H1 (cell line): ENCODE results near the gene SLC15A2. TPM values are rescaled to one million over a fixed set of nuclear protein-coding genes. Genes with fewer than 3 reads are reported as not detected.
"Not testable (repeated sequence)": the region's sequence is repeated elsewhere in the genome, so short reads cannot be mapped to it uniquely, and the experiment has no call there.

Source experiments
- CTCF ChIA-PET: fragments of 300-600 bp; sonication (Branson Sonifier 250); formaldehyde crosslinking; loops from one replicate; lab custom pipeline; 2021; ENCODE audit not compliant: partially characterized antibody; lab: Charles Lee
- POLR2A ChIA-PET: fragments of 300-600 bp; sonication (Branson Sonifier 250); formaldehyde crosslinking; loops from one replicate; lab custom pipeline; 2021; ENCODE audit warnings: inconsistent platforms; ENCODE audit not compliant: partially characterized antibody; lab: Charles Lee
- DNase-seq, 2 experiments: peaks; one replicate each; pipeline versions ENCODE4 v3.0.0 to v3.0.0-alpha.2; 2010 to 2022; ENCODE audit warnings: low spot score in 2 of 2, low read depth in 1 of 2, mixed read lengths in 1 of 2
- FAIRE-seq: peaks from 2 replicates; lab custom pipeline; 2011; peaks lifted over from hg19 to GRCh38; lab: Jason Lieb, UNC
- H2AFZ ChIP-seq: 2 replicates; pipeline ENCODE4 v1.8.1; 2012; ENCODE audit warnings: low read length, inconsistent platforms
- H2AK5ac ChIP-seq: 2 replicates; pipeline ENCODE4 v1.6.1; 2013; ENCODE audit warnings: low read depth, low read length
- H2BK120ac ChIP-seq: replicated peaks from 2 replicates; pipeline ENCODE3; 2013; ENCODE audit warnings: low read depth, low read length, inconsistent platforms
- H2BK12ac ChIP-seq: 2 replicates; pipeline ENCODE4 v1.6.1; 2013; ENCODE audit warnings: low read depth, low read length
- H2BK15ac ChIP-seq: 2 replicates; pipeline ENCODE4 v1.6.1; 2013; ENCODE audit warnings: low read length
- H2BK20ac ChIP-seq: 2 replicates; pipeline ENCODE4 v1.6.1; 2013; ENCODE audit warnings: low read length
- H2BK5ac ChIP-seq: 2 replicates; pipeline ENCODE4 v1.6.1; 2013; ENCODE audit warnings: low read depth, low read length
- H3K14ac ChIP-seq: 2 replicates; pipeline ENCODE4 v1.6.1; 2013; ENCODE audit warnings: inconsistent platforms; ENCODE audit not compliant: insufficient read length
- H3K18ac ChIP-seq: 2 replicates; pipeline ENCODE4 v1.6.1; 2013; ENCODE audit warnings: low read length; ENCODE audit errors: extremely low read depth
- H3K23ac ChIP-seq: 2 replicates; pipeline ENCODE4 v1.6.1; 2013; ENCODE audit warnings: inconsistent platforms; ENCODE audit not compliant: insufficient read length
- H3K23me2 ChIP-seq: 2 replicates; pipeline ENCODE4 v1.6.1; 2013; ENCODE audit warnings: low read depth, low read length
- H3K27ac ChIP-seq: 2 replicates; pipeline ENCODE4 v1.6.1; 2011; ENCODE audit warnings: low read depth, low read length, inconsistent platforms
- H3K27me3 ChIP-seq, 4 experiments: replicated peaks in 1 of 4; 1 replicate in 1 of 4; 2 replicates in 3 of 4; pipeline versions ENCODE4 v1.6.1 to v1.8.1; 2011 to 2013; ENCODE audit warnings: low read length in 3 of 4, mild to moderate bottlenecking in 3 of 4, inconsistent platforms in 2 of 4, mixed read lengths in 2 of 4, moderate library complexity in 1 of 4; ENCODE audit not compliant: control insufficient read depth in 3 of 4, insufficient read depth in 3 of 4; ENCODE audit errors: extremely low read depth in 1 of 4
- H3K36me3 ChIP-seq, 4 experiments: 2 replicates each; pipeline versions ENCODE4 v1.6.1 to v1.8.1; 2011 to 2013; ENCODE audit warnings: mild to moderate bottlenecking in 4 of 4, low read length in 3 of 4, moderate library complexity in 2 of 4, control low read depth in 1 of 4, inconsistent platforms in 1 of 4; ENCODE audit not compliant: insufficient read depth in 4 of 4, control insufficient read depth in 2 of 4
- H3K4ac ChIP-seq: replicated peaks from 2 replicates; pipeline ENCODE3; 2013; ENCODE audit warnings: low read length, low read depth, mixed read lengths, inconsistent platforms; ENCODE audit not compliant: insufficient read length
- H3K4me1 ChIP-seq, 4 experiments: replicated peaks in 1 of 4; 1 replicate in 1 of 4; 2 replicates in 3 of 4; pipeline versions ENCODE4 v1.6.1 to v1.8.1; 2011 to 2013; ENCODE audit warnings: low read length in 3 of 4, inconsistent platforms in 2 of 4, mixed read lengths in 1 of 4; ENCODE audit not compliant: insufficient read depth in 4 of 4, control insufficient read depth in 3 of 4
- H3K4me2 ChIP-seq, 2 experiments: 2 replicates each; pipeline versions ENCODE4 v1.6.1 to v1.8.1; 2011 to 2013; ENCODE audit warnings: low read depth in 2 of 2, low read length in 2 of 2, control low read depth in 1 of 2, inconsistent platforms in 1 of 2, mild to moderate bottlenecking in 1 of 2; ENCODE audit not compliant: insufficient read depth in 1 of 2
- H3K4me3 ChIP-seq, 4 experiments: fragments of 200-600, 300-600 bp in 1 of 4; sonication (generic), shearing (Covaris generic), sonication (Bioruptor Twin) in 1 of 4; 2 replicates each; pipeline versions ENCODE4 v1.5.1 to v1.8.1; 2011 to 2016; ENCODE audit warnings: low read length in 4 of 4, low read depth in 3 of 4, control low read depth in 2 of 4, inconsistent platforms in 2 of 4, mild to moderate bottlenecking in 2 of 4, mixed read lengths in 1 of 4, moderate library complexity in 1 of 4; ENCODE audit not compliant: insufficient read depth in 2 of 4; ENCODE audit errors: extremely low read depth in 1 of 4
- H3K56ac ChIP-seq: replicated peaks from 2 replicates; pipeline ENCODE3; 2013; ENCODE audit warnings: low read depth, mild to moderate bottlenecking, mixed read lengths, low read length, inconsistent platforms; ENCODE audit not compliant: insufficient read length
- H3K79me1 ChIP-seq: 2 replicates; pipeline ENCODE4 v1.6.1; 2013; ENCODE audit warnings: low read depth, low read length, control low read depth
- H3K79me2 ChIP-seq, 2 experiments: 2 replicates each; pipeline versions ENCODE4 v1.6.1 to v1.8.1; 2012 to 2013; ENCODE audit warnings: low read length in 2 of 2, mild to moderate bottlenecking in 2 of 2, inconsistent platforms in 1 of 2; ENCODE audit not compliant: insufficient read depth in 2 of 2, control insufficient read depth in 1 of 2
- H3K9ac ChIP-seq, 4 experiments: replicated peaks in 1 of 4; 1 replicate in 1 of 4; 2 replicates in 3 of 4; pipeline versions ENCODE4 v1.6.1 to v1.8.1; 2011 to 2013; ENCODE audit warnings: low read depth in 3 of 4, low read length in 3 of 4, control low read depth in 2 of 4, mild to moderate bottlenecking in 2 of 4, moderate library complexity in 2 of 4, inconsistent platforms in 1 of 4; ENCODE audit errors: extremely low read depth in 1 of 4
- H3K9me3 ChIP-seq, 2 experiments: 2 replicates each; pipeline versions ENCODE4 v1.6.1 to v1.8.1; 2012 to 2013; ENCODE audit warnings: mild to moderate bottlenecking in 2 of 2, moderate library complexity in 2 of 2, control low read depth in 1 of 2, inconsistent platforms in 1 of 2, low read depth in 1 of 2, low read length in 1 of 2, mixed read lengths in 1 of 2; ENCODE audit not compliant: insufficient read depth in 2 of 2
- H4K20me1 ChIP-seq, 2 experiments: replicated peaks in 1 of 2; 2 replicates each; pipeline versions ENCODE3 to v1.8.1; 2011 to 2013; ENCODE audit warnings: inconsistent platforms in 2 of 2, low read length in 2 of 2, mild to moderate bottlenecking in 1 of 2; ENCODE audit not compliant: insufficient read depth in 2 of 2, control insufficient read depth in 1 of 2
- H4K5ac ChIP-seq: 2 replicates; pipeline ENCODE4 v1.6.1; 2013; ENCODE audit warnings: low read length, low read depth, mixed read lengths, inconsistent platforms; ENCODE audit not compliant: insufficient read length
- H4K8ac ChIP-seq: 2 replicates; pipeline ENCODE4 v1.8.0; 2013; ENCODE audit warnings: mild to moderate bottlenecking, moderate library complexity, low read length, inconsistent platforms; ENCODE audit not compliant: insufficient read depth; ENCODE audit errors: extremely low read depth
- H4K91ac ChIP-seq: replicated peaks from 2 replicates; pipeline ENCODE3; 2013; ENCODE audit warnings: low read length, mixed read lengths, inconsistent platforms; ENCODE audit not compliant: insufficient read length
- WGBS, 2 experiments: shearing (Covaris generic) in 1 of 2; methylation state at CpG; one replicate each; pipeline versions ENCODE4 v1.1.6 to v1.1.7; 2013 to 2015; ENCODE audit warnings: low lambda C conversion rate in 2 of 2, mixed read lengths in 2 of 2, inconsistent platforms in 1 of 2, low coverage in 1 of 2, missing lambda C conversion rate in 1 of 2; ENCODE audit not compliant: insufficient replicate concordance in 2 of 2, insufficient coverage in 1 of 2, insufficient read length in 1 of 2; ENCODE audit errors: extremely low coverage in 1 of 2, missing lambda C conversion rate in 1 of 2; 5-methylcytosine and 5-hydroxymethylcytosine counted together
- polyA plus RNA-seq, 7 experiments: library from polyadenylated mRNA; depleted of rRNA in 3 of 7; stranded (reverse) in 5 of 7; unstranded in 2 of 7; fragments of >200 nt in 5 of 7; fragments of 200-250 nt in 2 of 7; gene quantifications; 1 replicate in 5 of 7; 2 replicates in 1 of 7; 4 replicates in 1 of 7; pipeline versions ENCODE4 v1.2.1 to v1.2.3, GENCODE V29; 2011 to 2013; ENCODE audit warnings: missing spikeins in 2 of 7, mixed read lengths in 2 of 7
- total RNA-seq: library from RNA; stranded (reverse); fragmentation: NEBNext Ultra II Directional; extraction: Animal tissue kit (Norgen Biotek cat#: 25700); gene quantifications from 2 replicates; pipeline ENCODE4 v1.2.1, GENCODE V29; 2021

SLC15A2 gene
- total and polyA plus RNA-seq, 2 of the 8 experiments (the other 6 are each of a cell fraction or from before 2014, with no cell fraction given), result 2.0 to 3.6 TPM

GRCh38 chr3:121857778-121858177 is 36.4 kb upstream of the SLC15A2 start:
- H3K9ac ChIP-seq, H2BK120ac ChIP-seq, H4K20me1 ChIP-seq, H3K4me1 ChIP-seq, H2BK20ac ChIP-seq, H2AFZ ChIP-seq, H4K8ac ChIP-seq, H3K79me2 ChIP-seq, H3K79me1 ChIP-seq, H2BK15ac ChIP-seq, H3K27ac ChIP-seq, H2AK5ac ChIP-seq, H3K4me3 ChIP-seq, H3K4ac ChIP-seq, H2BK12ac ChIP-seq, H3K36me3 ChIP-seq, POLR2A ChIA-PET, DNase-seq, H3K27me3 ChIP-seq, H3K56ac ChIP-seq, FAIRE-seq, H4K5ac ChIP-seq, H3K9me3 ChIP-seq, H3K23me2 ChIP-seq, H3K23ac ChIP-seq, H3K4me2 ChIP-seq, H4K91ac ChIP-seq, H3K14ac ChIP-seq, H3K18ac ChIP-seq, H2BK5ac ChIP-seq: not testable (repeated sequence)
- CTCF ChIA-PET, result interaction anchor here (0.7 to 1.8 kb wide), 6 partner anchors 14 to 402 kb away, joined by 3 to 6 read pairs (median 3); no protein-coding TSS in a partner anchor
- 93% methylated on average over 3 of the region's 5 CpGs; no CpG with 5 or more reads in 1 of the 2 experiments for WGBS, 2 experiments

- H2BK5ac ChIP-seq, H3K9ac ChIP-seq, H2AK5ac ChIP-seq, H2AFZ ChIP-seq, H3K79me2 ChIP-seq, H4K8ac ChIP-seq, H2BK120ac ChIP-seq, DNase-seq, H3K4me2 ChIP-seq, H4K20me1 ChIP-seq, H3K56ac ChIP-seq, H4K91ac ChIP-seq, FAIRE-seq, H3K4ac ChIP-seq, H3K27ac ChIP-seq, H3K18ac ChIP-seq, H3K79me1 ChIP-seq, H2BK12ac ChIP-seq, H3K27me3 ChIP-seq, H3K4me1 ChIP-seq, H3K4me3 ChIP-seq, H3K14ac ChIP-seq, H2BK15ac ChIP-seq, H3K36me3 ChIP-seq, H3K23me2 ChIP-seq, H3K23ac ChIP-seq, H4K5ac ChIP-seq, POLR2A ChIA-PET, H2BK20ac ChIP-seq: not testable (repeated sequence)
- 93% methylated on average over 8 of the region's 9 CpGs; no CpG with 5 or more reads in 1 of the 2 experiments for WGBS, 2 experiments
- CTCF ChIA-PET, result interaction anchor here (2.8 kb wide), 1 partner anchor 132 kb away, joined by 7 read pairs; no protein-coding TSS in a partner anchor
- peaks cover 10 to 18% of the 10 kb centered on the region in 2 experiments for H3K9me3 ChIP-seq
Observed at GRCh38 chr3:121863247-121863646, 31.0 kb upstream of the SLC15A2 start.
